GM12891 (cell line): ENCODE data around the gene MPV17.

Experiments used
- POLR2A ChIP-seq: IDR thresholded peaks from 2 replicates; pipeline ENCODE4 v1.6.1; 2011; ENCODE audit warnings: low read depth, low read length, control low read depth
- POLR2AphosphoS5 ChIP-seq: IDR thresholded peaks from 2 replicates; pipeline ENCODE4 v1.6.1; 2011; ENCODE audit warnings: low read depth, low read length, control low read depth
- POU2F2 ChIP-seq: IDR thresholded peaks from 2 replicates; pipeline ENCODE4 v1.6.1; 2011; ENCODE audit warnings: low read depth, mild to moderate bottlenecking, control low read depth, low read length, moderate library complexity
- SPI1 ChIP-seq: IDR thresholded peaks from 2 replicates; pipeline ENCODE4 v1.6.1; 2011; ENCODE audit warnings: low read depth, low read length, control low read depth
- TAF1 ChIP-seq: IDR thresholded peaks from 2 replicates; pipeline ENCODE4 v1.6.1; 2011; ENCODE audit warnings: low read depth, low read length, control low read depth

DNA sequence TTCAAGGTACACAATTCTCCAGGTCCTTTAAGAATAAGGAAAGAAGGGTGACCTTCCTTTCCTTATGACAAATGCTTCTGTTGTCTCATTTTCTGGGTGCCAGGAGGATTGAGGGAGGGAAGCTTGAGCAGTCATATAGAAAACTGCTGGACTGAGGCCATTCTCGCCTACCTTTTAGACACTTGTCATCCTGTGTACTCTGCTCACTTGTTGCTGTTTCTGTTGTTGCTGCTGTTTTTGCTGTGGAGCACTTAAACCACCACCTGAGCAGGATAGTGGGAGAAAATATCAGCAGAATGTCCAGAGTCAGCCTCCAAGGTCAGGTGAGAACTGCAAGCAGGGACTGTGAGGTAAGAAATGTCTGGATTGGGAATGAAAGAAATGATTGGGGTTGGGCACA is 44.9 kb downstream of the MPV17 start:
- TF ChIP-seq POLR2A, result no peak
- no peak for TF ChIP-seq POLR2AphosphoS5
- no peak for TF ChIP-seq TAF1
- no peak for TF ChIP-seq POU2F2
- no peak for TF ChIP-seq SPI1
